Right lobe of liver (tissue), 4 donors: ENCODE data around the gene TCL1A.

ENCODE experiments used
- POLR2A ChIP-seq: fragments of 450-650 bp; IDR thresholded peaks from one replicate; pipeline ENCODE4 v1.6.1; 2017; ENCODE audit warnings: antibody characterized with exemption, mild to moderate bottlenecking
- TF ChIP-seq, protein P1 (sequence below), 4 donors: fragments of 200-600 bp in 3 of 4; fragments of 450-650 bp in 1 of 4; IDR thresholded peaks; one replicate each; pipeline versions ENCODE4 v1.5.1 to v1.8.0; 2016 to 2022; ENCODE audit warnings: antibody characterized with exemption in 4 of 4, mild to moderate bottlenecking in 2 of 4
- donor health status: DM: no; HTN: no; CAD: no.
- donor health status: DM: no; HTN: no; CAD: no.
- donor health status: DM: no; HTN: yes; CAD: no.

DNA sequence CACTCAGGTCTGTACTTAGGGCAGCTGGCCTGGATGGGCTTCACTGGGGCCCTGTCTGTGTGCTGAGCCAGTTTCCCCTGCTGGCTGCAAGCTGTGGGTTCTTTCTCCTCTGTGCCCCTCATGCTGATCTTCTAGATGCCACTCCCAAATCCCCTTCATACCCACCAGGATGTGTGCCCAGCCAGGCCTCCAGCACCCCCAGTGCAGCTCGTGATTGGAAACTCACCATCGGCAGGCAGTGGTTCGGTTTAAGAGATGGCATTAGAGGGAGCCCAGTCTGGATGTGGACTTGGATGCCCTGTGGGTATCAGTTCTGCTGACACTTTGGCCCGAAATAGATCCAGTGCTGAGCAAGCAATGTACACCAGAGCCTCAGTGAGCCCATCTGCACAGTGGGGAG, 21.8 kb downstream of the TCL1A start:
- TF ChIP-seq, protein P1, sequence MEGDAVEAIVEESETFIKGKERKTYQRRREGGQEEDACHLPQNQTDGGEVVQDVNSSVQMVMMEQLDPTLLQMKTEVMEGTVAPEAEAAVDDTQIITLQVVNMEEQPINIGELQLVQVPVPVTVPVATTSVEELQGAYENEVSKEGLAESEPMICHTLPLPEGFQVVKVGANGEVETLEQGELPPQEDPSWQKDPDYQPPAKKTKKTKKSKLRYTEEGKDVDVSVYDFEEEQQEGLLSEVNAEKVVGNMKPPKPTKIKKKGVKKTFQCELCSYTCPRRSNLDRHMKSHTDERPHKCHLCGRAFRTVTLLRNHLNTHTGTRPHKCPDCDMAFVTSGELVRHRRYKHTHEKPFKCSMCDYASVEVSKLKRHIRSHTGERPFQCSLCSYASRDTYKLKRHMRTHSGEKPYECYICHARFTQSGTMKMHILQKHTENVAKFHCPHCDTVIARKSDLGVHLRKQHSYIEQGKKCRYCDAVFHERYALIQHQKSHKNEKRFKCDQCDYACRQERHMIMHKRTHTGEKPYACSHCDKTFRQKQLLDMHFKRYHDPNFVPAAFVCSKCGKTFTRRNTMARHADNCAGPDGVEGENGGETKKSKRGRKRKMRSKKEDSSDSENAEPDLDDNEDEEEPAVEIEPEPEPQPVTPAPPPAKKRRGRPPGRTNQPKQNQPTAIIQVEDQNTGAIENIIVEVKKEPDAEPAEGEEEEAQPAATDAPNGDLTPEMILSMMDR (IDR thresholded peaks at IDR 0.05) = no peak
- TF ChIP-seq POLR2A = no peak
